LNCaP clone FGC (cell line): ENCODE results near the gene CHST15.
"Not testable (repeated sequence)": the region's sequence is repeated elsewhere in the genome, so short reads cannot be mapped to it uniquely, and the experiment has no call there.

Experiments used
- DNase-seq: peaks from one replicate; pipeline ENCODE4 v3.0.0-alpha.2; 2011; ENCODE audit warnings: low read depth
- H3K4me3 ChIP-seq: 2 replicates; pipeline ENCODE4 v1.5.1; 2011; ENCODE audit warnings: mild to moderate bottlenecking, low read depth, low read length, control low read depth
- TF ChIP-seq, protein P1 (sequence below): IDR thresholded peaks from 2 replicates; pipeline ENCODE4 v1.5.1; 2012; ENCODE audit warnings: mild to moderate bottlenecking; ENCODE audit not compliant: control insufficient read depth, insufficient read depth; ENCODE audit errors: extremely low read depth

The CHST15 gene

GRCh38 chr10:124036746-124037145 lies 56.7 kb downstream of the CHST15 start:
- H3K4me3 ChIP-seq = no peak overlapping the region
- TF ChIP-seq, protein P1, sequence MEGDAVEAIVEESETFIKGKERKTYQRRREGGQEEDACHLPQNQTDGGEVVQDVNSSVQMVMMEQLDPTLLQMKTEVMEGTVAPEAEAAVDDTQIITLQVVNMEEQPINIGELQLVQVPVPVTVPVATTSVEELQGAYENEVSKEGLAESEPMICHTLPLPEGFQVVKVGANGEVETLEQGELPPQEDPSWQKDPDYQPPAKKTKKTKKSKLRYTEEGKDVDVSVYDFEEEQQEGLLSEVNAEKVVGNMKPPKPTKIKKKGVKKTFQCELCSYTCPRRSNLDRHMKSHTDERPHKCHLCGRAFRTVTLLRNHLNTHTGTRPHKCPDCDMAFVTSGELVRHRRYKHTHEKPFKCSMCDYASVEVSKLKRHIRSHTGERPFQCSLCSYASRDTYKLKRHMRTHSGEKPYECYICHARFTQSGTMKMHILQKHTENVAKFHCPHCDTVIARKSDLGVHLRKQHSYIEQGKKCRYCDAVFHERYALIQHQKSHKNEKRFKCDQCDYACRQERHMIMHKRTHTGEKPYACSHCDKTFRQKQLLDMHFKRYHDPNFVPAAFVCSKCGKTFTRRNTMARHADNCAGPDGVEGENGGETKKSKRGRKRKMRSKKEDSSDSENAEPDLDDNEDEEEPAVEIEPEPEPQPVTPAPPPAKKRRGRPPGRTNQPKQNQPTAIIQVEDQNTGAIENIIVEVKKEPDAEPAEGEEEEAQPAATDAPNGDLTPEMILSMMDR = no peak

DNA sequence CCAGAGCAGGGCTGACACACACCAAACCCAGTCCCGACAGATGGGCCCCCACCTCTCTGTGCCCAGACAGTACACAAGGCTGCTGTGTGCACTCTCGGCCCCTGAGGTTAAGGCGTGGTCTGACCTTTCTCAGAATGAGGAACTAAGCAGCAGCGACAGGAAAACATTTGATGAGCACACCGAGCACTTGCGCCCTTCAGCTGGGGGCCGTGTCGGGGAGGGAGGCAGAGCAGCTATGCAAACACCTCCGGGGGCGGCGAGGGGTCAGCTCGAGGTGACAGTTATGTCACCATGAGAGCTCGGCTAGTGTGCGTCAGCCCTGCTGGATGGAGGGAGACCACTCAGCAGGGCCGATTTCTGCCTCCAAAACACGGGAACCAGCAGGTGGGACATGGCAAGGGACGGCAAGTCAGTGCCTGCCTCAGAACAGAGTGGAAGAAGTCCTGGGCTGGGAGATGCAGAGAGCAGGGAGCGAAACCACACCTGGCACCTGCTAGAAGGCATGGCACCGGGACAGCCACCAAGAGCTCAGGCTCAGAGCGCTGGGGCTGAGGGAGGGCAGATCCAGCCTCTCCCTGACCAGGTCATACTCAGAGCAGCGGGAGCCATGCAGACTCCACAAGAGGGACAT lies 57.4 kb downstream of the CHST15 start:
- DNase-seq = no peak
- H3K4me3 ChIP-seq = no peak overlapping the region
- TF ChIP-seq, protein P1 = no peak

More at GRCh38 chr10:124036746-124037145, 56.7 kb downstream of the CHST15 start:
- no peak for DNase-seq

DNA sequence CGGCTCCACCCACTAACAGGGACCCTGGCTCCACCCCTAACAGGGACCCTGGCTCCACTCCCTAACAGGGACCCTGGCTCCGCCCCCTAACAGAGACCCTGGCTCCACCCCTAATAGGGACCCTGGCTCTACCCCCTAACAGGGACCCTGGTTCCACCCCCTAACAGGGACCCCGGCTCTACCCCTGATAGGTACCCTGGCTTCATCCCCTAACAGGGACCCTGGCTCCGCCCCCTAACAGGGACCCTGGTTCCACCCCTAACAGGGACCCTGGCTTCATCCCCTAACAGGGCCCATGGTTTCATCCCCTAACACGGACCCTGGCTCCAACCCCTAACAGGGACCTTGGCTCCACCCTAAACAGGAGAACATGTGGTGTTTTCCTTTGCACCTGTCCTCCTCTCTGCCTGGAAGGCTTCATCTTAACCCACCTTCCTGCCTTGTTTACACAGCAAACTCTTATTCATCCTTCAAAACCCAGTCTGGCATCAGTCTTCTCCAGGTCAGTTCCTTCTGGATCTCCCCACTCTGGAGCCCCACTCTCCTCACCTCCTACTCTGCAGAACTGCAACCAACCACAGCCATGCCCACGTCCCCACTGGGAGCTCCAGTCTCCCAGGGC lies 58.0 kb downstream of the CHST15 start:
- DNase-seq = no peak
- no peak overlapping the region for H3K4me3 ChIP-seq
- TF ChIP-seq, protein P1 = no peak

- DNase-seq = not testable (repeated sequence)
Observed at GRCh38 chr10:124034576-124035305, 58.7 kb downstream of the CHST15 start.

GRCh38 chr10:124033887-124034218 lies 59.5 kb downstream of the CHST15 start:
- TF ChIP-seq, protein P1 = no peak
- no peak for DNase-seq

More at GRCh38 chr10:124034576-124035305, 58.7 kb downstream of the CHST15 start:
- not testable (repeated sequence) for H3K4me3 ChIP-seq

DNA sequence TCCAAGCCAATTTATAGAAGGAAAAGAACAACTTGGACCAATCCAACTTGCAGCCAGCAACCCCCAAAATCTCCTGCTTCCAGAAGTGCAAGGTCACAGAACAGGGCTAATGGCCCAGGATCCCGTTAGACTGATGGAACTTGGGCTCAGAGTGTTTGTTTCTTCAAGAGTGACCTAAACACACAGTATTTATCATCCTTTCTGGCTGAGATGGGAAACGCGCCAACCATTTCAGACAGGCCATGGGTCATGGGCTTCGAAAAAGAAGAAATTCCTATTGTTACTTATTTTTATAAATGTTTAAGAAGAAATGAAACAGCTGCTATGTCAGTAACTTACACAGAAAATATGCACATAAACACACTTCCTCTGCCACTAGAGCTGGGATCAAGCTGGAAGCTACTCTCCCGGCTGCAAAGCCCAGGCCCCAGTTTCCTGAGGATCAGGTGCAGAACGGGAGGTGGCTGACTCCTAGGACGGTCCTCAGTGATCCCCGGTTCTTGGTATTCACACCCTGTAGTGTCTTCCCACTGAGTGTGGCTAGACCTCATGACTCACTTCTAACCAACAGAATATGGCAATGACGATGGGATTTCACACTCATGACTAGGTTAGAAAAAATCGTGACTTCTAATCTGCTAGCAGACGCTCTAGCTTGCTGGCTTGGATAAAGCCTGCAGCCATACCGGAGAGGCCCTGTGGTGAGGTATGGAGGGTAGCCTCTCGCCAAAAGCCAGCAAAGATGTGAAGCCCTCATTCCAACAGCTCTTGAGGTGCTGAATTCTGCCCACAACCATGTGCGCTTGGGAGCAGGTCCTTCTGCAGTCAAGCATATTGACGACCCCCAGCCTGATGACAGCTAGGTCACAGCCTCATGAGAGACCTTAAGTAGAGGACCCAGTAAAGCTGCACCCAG lies 60.2 kb downstream of the CHST15 start:
- DNase-seq = no peak
- H3K4me3 ChIP-seq = no peak overlapping the region
- TF ChIP-seq, protein P1 = no peak

More at GRCh38 chr10:124033887-124034218, 59.5 kb downstream of the CHST15 start:
- H3K4me3 ChIP-seq = no peak overlapping the region
